ENCODE data around the gene BLID. TPM values are rescaled to one million over a fixed set of nuclear protein-coding genes. Genes with fewer than 3 reads are reported as not detected.
A peak's percentile ranks its signal among the peaks of the same experiment; 100 is the strongest.

BLID gene
- total RNA-seq, 4 donors from 2014 or later, result 1.2 to 13.5 (median 5.4) TPM; not detected in 1

GRCh38 chr11:122108828-122109227 is 7.2 kb downstream of the BLID start:
- 93 to 100% methylated on average over 1 to 3 of the region's 3 CpGs for WGBS, 2 donors (ENCODE audit: low coverage in 1 of 2)
- H3K9me3 ChIP-seq, result no peaks in the 10 kb centered on the region
- H3K27me3 ChIP-seq, result no peaks in the 10 kb centered on the region
- no peaks in the 10 kb centered on the region for H3K36me3 ChIP-seq
- peaks cover 0 to 34% (median 0%) of the 10 kb centered on the region in 3 donors for H3K4me1 ChIP-seq
- ATAC-seq, result no peak
- TF ChIP-seq POLR2AphosphoS5 (IDR thresholded peaks at IDR 0.05) (no peak), EP300 (IDR thresholded peaks at IDR 0.05) (no peak), POLR2A (IDR thresholded peaks at IDR 0.05) (no peak)
- TF ChIP-seq, protein P1, sequence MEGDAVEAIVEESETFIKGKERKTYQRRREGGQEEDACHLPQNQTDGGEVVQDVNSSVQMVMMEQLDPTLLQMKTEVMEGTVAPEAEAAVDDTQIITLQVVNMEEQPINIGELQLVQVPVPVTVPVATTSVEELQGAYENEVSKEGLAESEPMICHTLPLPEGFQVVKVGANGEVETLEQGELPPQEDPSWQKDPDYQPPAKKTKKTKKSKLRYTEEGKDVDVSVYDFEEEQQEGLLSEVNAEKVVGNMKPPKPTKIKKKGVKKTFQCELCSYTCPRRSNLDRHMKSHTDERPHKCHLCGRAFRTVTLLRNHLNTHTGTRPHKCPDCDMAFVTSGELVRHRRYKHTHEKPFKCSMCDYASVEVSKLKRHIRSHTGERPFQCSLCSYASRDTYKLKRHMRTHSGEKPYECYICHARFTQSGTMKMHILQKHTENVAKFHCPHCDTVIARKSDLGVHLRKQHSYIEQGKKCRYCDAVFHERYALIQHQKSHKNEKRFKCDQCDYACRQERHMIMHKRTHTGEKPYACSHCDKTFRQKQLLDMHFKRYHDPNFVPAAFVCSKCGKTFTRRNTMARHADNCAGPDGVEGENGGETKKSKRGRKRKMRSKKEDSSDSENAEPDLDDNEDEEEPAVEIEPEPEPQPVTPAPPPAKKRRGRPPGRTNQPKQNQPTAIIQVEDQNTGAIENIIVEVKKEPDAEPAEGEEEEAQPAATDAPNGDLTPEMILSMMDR (IDR thresholded peaks at IDR 0.05), result no peak
- H3K4me3 ChIP-seq, result no peak overlapping the region
- H3K27ac ChIP-seq, result no peak overlapping the region

- H3K4me1 ChIP-seq, result peaks cover 0 to 39% (median 0%) of the 10 kb centered on the region in 3 donors
- H3K36me3 ChIP-seq, result no peaks in the 10 kb centered on the region
- TF ChIP-seq EP300 (IDR thresholded peaks at IDR 0.05), result no peak
- TF ChIP-seq POLR2AphosphoS5 (IDR thresholded peaks at IDR 0.05), result no peak
- TF ChIP-seq, protein P1 (IDR thresholded peaks at IDR 0.05), result peak; percentile 15 to 52 (median 40)
- 59 to 64% methylated on average over 3 of the region's 3 CpGs for WGBS, 2 donors (ENCODE audit: low coverage in 1 of 2)
- no peak overlapping the region for H3K27ac ChIP-seq
- no peak overlapping the region for H3K4me3 ChIP-seq
- H3K9me3 ChIP-seq, result no peaks in the 10 kb centered on the region
- no peaks in the 10 kb centered on the region for H3K27me3 ChIP-seq
- ATAC-seq, result no peak
These were observed 7.7 kb downstream of the BLID start for GRCh38 chr11:122108192-122108799.

- 36 to 70% methylated on average over 3 of the region's 3 CpGs for WGBS, 2 donors (ENCODE audit: low coverage in 1 of 2)
- Histone ChIP-seq H3K36me3 (no peaks in the 10 kb centered on the region), H3K27me3 (no peaks in the 10 kb centered on the region), H3K9me3 (no peaks in the 10 kb centered on the region), H3K27ac (no peak overlapping the region), H3K4me3 (no peak overlapping the region), H3K4me1 (peaks cover 0 to 46% (median 4%) of the 10 kb centered on the region in 3 donors)
- TF ChIP-seq POLR2AphosphoS5 (IDR thresholded peaks at IDR 0.05) (no peak), EP300 (IDR thresholded peaks at IDR 0.05) (no peak), POLR2A (IDR thresholded peaks at IDR 0.05) (no peak)
- TF ChIP-seq, protein P1 (IDR thresholded peaks at IDR 0.05), result no peak
- ATAC-seq, result no peak
These were observed 8.4 kb downstream of the BLID start for GRCh38 chr11:122107566-122107965.

- no peak overlapping the region for H3K27ac ChIP-seq
- H3K27me3 ChIP-seq, result no peaks in the 10 kb centered on the region
- no peaks in the 10 kb centered on the region for H3K36me3 ChIP-seq
- ATAC-seq, result no peak
- TF ChIP-seq, protein P1 (IDR thresholded peaks at IDR 0.05), result no peak
- TF ChIP-seq POLR2A (IDR thresholded peaks at IDR 0.05), result no peak
- TF ChIP-seq EP300 (IDR thresholded peaks at IDR 0.05), result no peak
- no peak for TF ChIP-seq POLR2AphosphoS5 (IDR thresholded peaks at IDR 0.05)
- WGBS, 2 donors (ENCODE audit: low coverage in 1 of 2), result 63 to 69% methylated on average over 3 of the region's 3 CpGs
- H3K4me3 ChIP-seq, result no peak overlapping the region
- H3K4me1 ChIP-seq, result peaks cover 0 to 52% (median 9%) of the 10 kb centered on the region in 3 donors
- no peaks in the 10 kb centered on the region for H3K9me3 ChIP-seq
These were observed 9.0 kb downstream of the BLID start for GRCh38 chr11:122107045-122107444.
